H9 (cell line): ENCODE data around the gene GLI2. TPM values are rescaled to one million over a fixed set of nuclear protein-coding genes. Genes with fewer than 3 reads are reported as not detected.

Source experiments
- DNase-seq: peaks from one replicate; pipeline ENCODE4 v3.0.0-alpha.2; 2017
- H2AFZ ChIP-seq: one replicate; pipeline ENCODE4 v1.6.1; 2013; ENCODE audit warnings: mild to moderate bottlenecking, low read length, control low read depth, moderate library complexity
- H2AK5ac ChIP-seq: 2 replicates; pipeline ENCODE4 v1.6.1; 2013; ENCODE audit warnings: low read length, control low read depth, mixed read lengths; ENCODE audit not compliant: insufficient read length
- H2BK120ac ChIP-seq: one replicate; pipeline ENCODE4 v1.6.1; 2013; ENCODE audit warnings: low read depth, mild to moderate bottlenecking, low read length, control low read depth, inconsistent platforms; ENCODE audit not compliant: poor library complexity, severe bottlenecking
- H2BK12ac ChIP-seq: 2 replicates; pipeline ENCODE4 v1.6.1; 2013; ENCODE audit warnings: low read length, control low read depth, mixed read lengths, low read depth; ENCODE audit not compliant: insufficient read length
- H2BK15ac ChIP-seq: 2 replicates; pipeline ENCODE4 v1.6.1; 2013; ENCODE audit warnings: low read depth, low read length, control low read depth
- H2BK20ac ChIP-seq: one replicate; pipeline ENCODE4 v1.6.1; 2013; ENCODE audit warnings: low read depth, mild to moderate bottlenecking, low read length, control low read depth, inconsistent platforms; ENCODE audit not compliant: poor library complexity, severe bottlenecking
- H2BK5ac ChIP-seq: 2 replicates; pipeline ENCODE4 v1.6.1; 2013; ENCODE audit warnings: low read length, control low read depth, mixed read lengths; ENCODE audit not compliant: insufficient read length
- H3K14ac ChIP-seq: 2 replicates; pipeline ENCODE4 v1.6.1; 2013; ENCODE audit warnings: low read length, control low read depth; ENCODE audit not compliant: insufficient read depth
- H3K18ac ChIP-seq: 2 replicates; pipeline ENCODE4 v1.6.1; 2013; ENCODE audit warnings: low read depth, mild to moderate bottlenecking, mixed read lengths, low read length, control low read depth; ENCODE audit not compliant: insufficient read length
- H3K23ac ChIP-seq: 2 replicates; pipeline ENCODE4 v1.6.1; 2013; ENCODE audit warnings: low read length, control low read depth, mixed read lengths, low read depth; ENCODE audit not compliant: insufficient read length
- H3K23me2 ChIP-seq: 2 replicates; pipeline ENCODE4 v1.6.1; 2013; ENCODE audit warnings: low read depth, mild to moderate bottlenecking, mixed read lengths, low read length, control low read depth; ENCODE audit not compliant: insufficient read length, poor library complexity, severe bottlenecking
- H3K27ac ChIP-seq: 2 replicates; pipeline ENCODE4 v1.5.1; 2013; ENCODE audit warnings: low read length, control low read depth, mixed read lengths, low read depth; ENCODE audit not compliant: insufficient read length
- H3K27me3 ChIP-seq: 2 replicates; pipeline ENCODE4 v1.6.1; 2013; ENCODE audit warnings: low read length, control low read depth, inconsistent platforms; ENCODE audit not compliant: insufficient read depth
- H3K4ac ChIP-seq: 2 replicates; pipeline ENCODE4 v1.6.1; 2013; ENCODE audit warnings: low read depth, mild to moderate bottlenecking, control low read depth, inconsistent platforms, low read length, moderate library complexity
- H3K4me1 ChIP-seq: 2 replicates; pipeline ENCODE4 v1.6.1; 2013; ENCODE audit warnings: low read length, control low read depth, inconsistent platforms; ENCODE audit not compliant: insufficient read depth
- H3K4me2 ChIP-seq: 2 replicates; pipeline ENCODE4 v1.6.1; 2013; ENCODE audit warnings: low read length, control low read depth, mixed read lengths; ENCODE audit not compliant: insufficient read length, insufficient read depth
- H3K56ac ChIP-seq: 2 replicates; pipeline ENCODE4 v1.6.1; 2013; ENCODE audit warnings: low read depth, mild to moderate bottlenecking, mixed read lengths, low read length, control low read depth; ENCODE audit not compliant: insufficient read length
- H3K79me1 ChIP-seq: 2 replicates; pipeline ENCODE4 v1.6.1; 2013; ENCODE audit warnings: low read depth, mild to moderate bottlenecking, moderate library complexity, low read length, control low read depth, inconsistent platforms; ENCODE audit not compliant: insufficient read depth, poor library complexity, severe bottlenecking
- H3K79me2 ChIP-seq: 2 replicates; pipeline ENCODE4 v1.6.1; 2013; ENCODE audit warnings: low read length, control low read depth, inconsistent platforms; ENCODE audit not compliant: insufficient read depth
- H3K9ac ChIP-seq: 2 replicates; pipeline ENCODE4 v1.6.1; 2013; ENCODE audit warnings: low read length, control low read depth, mixed read lengths; ENCODE audit not compliant: insufficient read length; ENCODE audit errors: extremely low read depth
- H3K9me3 ChIP-seq: one replicate; pipeline ENCODE4 v1.6.1; 2013; ENCODE audit warnings: low read depth, low read length, inconsistent platforms; ENCODE audit not compliant: control insufficient read depth
- H3T11ph ChIP-seq: one replicate; pipeline ENCODE4 v1.6.1; 2013; ENCODE audit warnings: mild to moderate bottlenecking, low read length, control low read depth, inconsistent platforms
- H4K20me1 ChIP-seq: one replicate; pipeline ENCODE4 v1.6.1; 2013; ENCODE audit not compliant: control insufficient read depth, insufficient read length, insufficient read depth
- H4K5ac ChIP-seq: 2 replicates; pipeline ENCODE4 v1.6.1; 2013; ENCODE audit warnings: low read depth, mild to moderate bottlenecking, mixed read lengths, low read length, control low read depth; ENCODE audit not compliant: insufficient read length
- H4K8ac ChIP-seq: replicated peaks from 2 replicates; pipeline ENCODE4 v1.6.1; 2013; ENCODE audit warnings: low read length, control low read depth, mixed read lengths, low read depth; ENCODE audit not compliant: insufficient read length
- H4K91ac ChIP-seq: 2 replicates; pipeline ENCODE4 v1.6.1; 2013; ENCODE audit warnings: low read depth, mild to moderate bottlenecking, moderate library complexity, mixed read lengths, low read length, control low read depth; ENCODE audit not compliant: insufficient read length
- H3K27ac Mint-ChIP-seq, 3 experiments: 2 replicates in 2 of 3; 3 replicates in 1 of 3; pipeline ENCODE4 v1.8.0; 2020 to 2021; ENCODE audit warnings: mixed read lengths in 3 of 3, mild to moderate bottlenecking in 1 of 3, moderate library complexity in 1 of 3
- H3K27me3 Mint-ChIP-seq: 2 replicates; pipeline ENCODE4 v1.8.0; 2021; ENCODE audit warnings: low read depth, mild to moderate bottlenecking, moderate library complexity, mixed read lengths
- H3K36me3 Mint-ChIP-seq, 3 experiments: 2 replicates in 2 of 3; 3 replicates in 1 of 3; pipeline ENCODE4 v1.8.0; 2020 to 2021; ENCODE audit warnings: low read depth in 3 of 3, mixed read lengths in 3 of 3; ENCODE audit not compliant: insufficient read depth in 1 of 3
- H3K4me1 Mint-ChIP-seq, 2 experiments: 2 replicates each; pipeline ENCODE4 v1.8.0; 2020; ENCODE audit warnings: mixed read lengths in 2 of 2
- H3K4me3 Mint-ChIP-seq, 2 experiments: 2 replicates in 1 of 2; 3 replicates in 1 of 2; pipeline ENCODE4 v1.8.0; 2020 to 2021; ENCODE audit warnings: mild to moderate bottlenecking in 2 of 2, mixed read lengths in 2 of 2, moderate library complexity in 1 of 2
- H3K9me3 Mint-ChIP-seq, 2 experiments: 2 replicates in 1 of 2; 3 replicates in 1 of 2; pipeline ENCODE4 v1.8.0; 2020; ENCODE audit warnings: mild to moderate bottlenecking in 2 of 2, mixed read lengths in 2 of 2, moderate library complexity in 1 of 2
- CTCF ChIP-seq: fragments of 200-600 bp; sonication (generic); conservative IDR thresholded peaks from 3 replicates; pipeline ENCODE4 v1.8.0; 2021; ENCODE audit warnings: antibody characterized with exemption, mild to moderate bottlenecking
- WGBS: extraction: QIAGEN DNeasy Blood & Tissue Kit; methylation state at CpG from one replicate; pipeline ENCODE4 v1.1.7; 2013; ENCODE audit warnings: missing lambda C conversion rate, low lambda C conversion rate, mixed read lengths; ENCODE audit not compliant: insufficient read length; ENCODE audit errors: extremely low coverage; 5-methylcytosine and 5-hydroxymethylcytosine counted together
- total RNA-seq: library from RNA; stranded (reverse); gene quantifications from 2 replicates; pipeline ENCODE4 v1.2.1, GENCODE V29; 2021

Gene GLI2
- total RNA-seq, 1 experiment from 2014 or later = 56.7 TPM

DNA sequence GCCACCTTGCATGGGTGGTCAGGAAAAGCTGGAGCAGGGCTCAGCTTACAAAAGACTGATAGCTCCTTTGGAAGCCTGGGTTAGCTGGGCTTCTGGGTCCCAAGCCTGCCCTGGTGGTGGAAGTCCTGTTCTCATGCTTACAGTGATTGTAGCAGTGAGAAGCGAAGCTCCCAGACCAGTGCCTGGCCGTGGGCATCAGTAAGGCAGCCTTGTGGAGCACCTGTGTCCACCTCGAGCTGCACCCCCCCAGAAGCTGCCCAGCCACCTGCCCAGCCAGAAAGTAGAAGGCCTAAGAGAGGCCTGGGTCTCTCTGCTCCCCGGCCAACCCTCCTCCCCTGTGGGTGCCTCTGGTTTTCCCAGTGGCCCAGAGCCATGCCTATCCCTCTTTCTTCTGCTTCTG lies 10.5 kb downstream of the GLI2 start:
- Histone ChIP-seq H2BK12ac (no peak overlapping the region), H2BK120ac (no peak overlapping the region), H4K20me1 (no peaks in the 10 kb centered on the region), H4K8ac (no peak overlapping the region), H3K18ac (no peak overlapping the region), H3K23ac (no peak overlapping the region), H3T11ph (no peak overlapping the region), H3K79me1 (peaks cover 12% of the 10 kb centered on the region), H3K79me2 (peaks cover 53% of the 10 kb centered on the region; the same call in 1 of the 2 replicates), H2BK5ac (no peak overlapping the region), H4K91ac (no peak overlapping the region), H3K4me1 (peaks cover 15% of the 10 kb centered on the region), H3K14ac (no peak overlapping the region), H2AK5ac (no peak overlapping the region), H3K27me3 (no peaks in the 10 kb centered on the region), H4K5ac (no peak overlapping the region), H3K9ac (no peak overlapping the region), H3K23me2 (peaks cover 12% of the 10 kb centered on the region), H3K27ac (no peak overlapping the region), H3K4me2 (no peak overlapping the region), H3K4ac (no peak overlapping the region), H2BK20ac (no peak overlapping the region), H3K56ac (no peak overlapping the region), H2AFZ (no peak overlapping the region), H3K9me3 (no peaks in the 10 kb centered on the region), H2BK15ac (no peak overlapping the region)
- peak; percentile 25 for DNase-seq
- peak overlapping the region in 1 of 3 experiments; percentile 24; a peak in 2 of 7 replicates for H3K27ac Mint-ChIP-seq
- H3K27me3 Mint-ChIP-seq = no peaks in the 10 kb centered on the region
- H3K4me3 Mint-ChIP-seq = no peak overlapping the region
- no peaks in the 10 kb centered on the region for H3K9me3 Mint-ChIP-seq
- WGBS = no CpG with 5 or more reads among the region's 4 CpGs
- no peak for TF ChIP-seq CTCF
- peaks cover 3 to 17% (median 6%) of the 10 kb centered on the region in 3 experiments; a peak in 4 of 7 replicates for H3K36me3 Mint-ChIP-seq
- peaks cover 80 to 87% of the 10 kb centered on the region in 2 experiments for H3K4me1 Mint-ChIP-seq
